ENCODE data around the gene FANK1.
"Not testable (repeated sequence)": the region's sequence is repeated elsewhere in the genome, so short reads cannot be mapped to it uniquely, and the experiment has no call there.

The FANK1 gene

GRCh38 chr10:125933693-125934092 lies 37.3 kb downstream of the FANK1 start:
- no peak for DNase-seq

- DNase-seq = no peak
Observed at GRCh38 chr10:125936331-125936730, 40.0 kb downstream of the FANK1 start.

DNA sequence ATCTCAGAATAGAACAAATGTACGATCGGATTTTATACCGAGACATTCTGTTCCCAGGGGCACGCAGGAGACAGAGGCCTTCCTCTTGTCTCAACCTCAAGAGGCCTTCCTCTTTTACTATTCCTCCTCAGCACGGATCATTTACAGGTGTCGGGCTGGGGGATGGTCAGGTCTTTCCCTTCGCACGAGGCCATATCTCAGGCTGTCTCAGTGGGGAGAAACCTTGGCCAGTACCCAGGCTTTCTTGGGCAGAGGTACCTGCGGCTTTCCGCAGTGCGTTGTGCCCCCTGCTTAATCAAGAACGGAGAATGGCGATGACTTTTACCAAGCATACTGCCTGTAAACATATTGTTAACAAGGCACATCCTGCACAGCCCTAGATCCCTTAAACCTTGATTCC lies 44.2 kb downstream of the FANK1 start:
- DNase-seq = no peak

DNA sequence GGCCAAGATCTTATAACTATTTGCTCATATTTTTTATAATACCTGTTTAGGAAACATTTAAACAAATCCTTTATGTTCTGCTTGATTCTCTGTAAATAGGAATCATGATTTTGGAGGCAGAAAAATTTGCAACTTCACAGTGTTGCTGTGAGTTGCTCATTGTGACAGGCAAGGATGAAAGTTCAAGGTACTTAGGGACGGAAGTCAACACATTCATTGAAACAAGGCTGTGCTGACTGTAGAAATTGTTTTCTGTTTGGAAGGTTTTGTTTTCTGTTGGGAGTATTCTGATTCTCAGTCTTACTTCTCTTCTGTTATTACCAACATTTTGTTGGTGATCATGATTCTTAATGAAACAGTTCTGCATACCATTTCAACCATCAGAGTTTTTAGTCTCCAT lies 54.9 kb downstream of the FANK1 start:
- DNase-seq = no peak

- DNase-seq = no peak
Observed at GRCh38 chr10:125953778-125954385, 57.5 kb downstream of the FANK1 start.

GRCh38 chr10:125955766-125956165 lies 59.4 kb downstream of the FANK1 start:
- no peak for DNase-seq

DNA sequence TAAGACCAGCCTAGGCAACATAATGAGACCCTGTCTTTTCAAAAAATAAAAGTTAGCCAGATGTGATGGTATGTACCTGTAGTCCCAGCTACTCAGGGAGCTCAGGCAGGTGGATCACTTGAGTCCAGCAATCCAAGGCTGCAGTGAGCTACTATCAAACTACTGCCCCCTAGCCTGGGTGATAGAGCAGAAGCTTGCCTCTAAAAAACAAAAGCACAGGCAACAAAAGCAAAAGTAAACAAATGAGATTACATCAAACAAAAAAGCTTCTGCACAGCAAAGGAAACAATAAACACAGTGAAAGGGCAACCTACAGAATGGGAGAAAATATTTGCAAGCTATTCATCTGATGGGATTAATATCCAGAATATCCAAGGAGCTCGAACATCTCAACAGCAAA lies 65.4 kb downstream of the FANK1 start:
- no peak for DNase-seq

- DNase-seq = no peak
Observed at GRCh38 chr10:125962200-125962599, 65.8 kb downstream of the FANK1 start.

DNA sequence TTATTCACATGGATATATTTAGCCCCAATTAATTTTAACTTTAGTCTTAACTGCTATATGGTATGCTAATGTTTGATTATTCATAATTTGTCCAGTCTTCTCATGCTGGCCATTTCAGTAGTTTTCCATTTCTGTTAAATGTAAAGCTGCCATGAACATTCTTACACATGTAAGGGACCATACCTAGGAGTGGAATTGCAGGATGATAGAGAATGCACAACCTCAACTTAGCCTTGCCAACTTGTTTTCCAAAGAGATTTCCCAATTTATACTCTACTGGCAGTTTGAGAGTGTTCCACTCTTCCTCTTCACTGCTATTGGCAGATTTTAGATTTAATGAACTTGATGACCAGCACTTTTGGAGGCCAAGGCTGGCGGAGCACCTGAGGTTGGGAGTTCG lies 68.2 kb downstream of the FANK1 start:
- no peak for DNase-seq

DNA sequence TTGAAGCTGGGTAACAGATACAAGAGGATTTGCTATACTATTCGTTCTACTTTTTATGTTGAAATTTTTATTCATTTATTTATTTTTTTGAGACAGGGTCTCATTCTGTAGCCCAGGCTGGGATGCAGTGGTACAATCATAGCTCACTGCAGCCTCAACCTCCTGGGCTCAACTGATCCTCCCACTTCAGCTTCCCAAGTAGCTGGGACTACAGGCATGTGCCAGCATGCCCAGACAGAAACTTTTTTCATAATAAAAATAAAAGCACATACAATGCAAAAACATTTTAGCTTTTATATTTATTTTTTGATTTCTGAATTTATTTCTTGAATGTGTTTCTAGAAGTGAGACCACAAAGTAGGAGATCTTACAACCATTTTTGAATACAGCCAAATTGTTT lies 71.2 kb downstream of the FANK1 start:
- no peak for DNase-seq

DNA sequence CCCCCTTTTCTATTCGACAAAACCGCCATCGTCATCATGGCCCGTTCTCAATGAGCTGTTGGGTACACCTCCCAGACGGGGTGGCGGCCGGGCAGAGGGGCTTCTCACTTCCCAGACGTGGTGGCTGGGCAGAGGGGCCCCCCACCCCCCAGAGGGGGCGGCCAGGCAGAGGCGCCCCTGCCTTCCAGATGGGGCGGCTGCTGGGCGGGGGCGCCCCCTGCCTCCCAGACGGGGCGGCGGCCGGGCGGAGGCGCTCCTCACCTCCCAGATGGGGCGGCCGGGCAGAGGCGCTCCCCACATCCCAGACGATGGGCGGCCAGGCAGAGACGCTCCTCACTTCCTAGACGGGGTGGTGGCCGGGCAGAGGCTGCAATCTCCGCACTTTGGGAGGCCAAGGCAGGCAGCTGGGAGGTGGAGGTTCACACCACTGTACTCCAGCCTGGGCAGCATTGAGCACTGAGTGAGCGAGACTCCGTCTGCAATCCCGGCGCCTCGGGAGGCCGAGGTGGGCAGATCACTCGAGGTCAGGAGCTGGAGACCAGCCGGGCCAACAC lies 73.8 kb downstream of the FANK1 start:
- not testable (repeated sequence) for DNase-seq

GRCh38 chr10:125976960-125977605 lies 80.7 kb downstream of the FANK1 start:
- DNase-seq = no peak

DNA sequence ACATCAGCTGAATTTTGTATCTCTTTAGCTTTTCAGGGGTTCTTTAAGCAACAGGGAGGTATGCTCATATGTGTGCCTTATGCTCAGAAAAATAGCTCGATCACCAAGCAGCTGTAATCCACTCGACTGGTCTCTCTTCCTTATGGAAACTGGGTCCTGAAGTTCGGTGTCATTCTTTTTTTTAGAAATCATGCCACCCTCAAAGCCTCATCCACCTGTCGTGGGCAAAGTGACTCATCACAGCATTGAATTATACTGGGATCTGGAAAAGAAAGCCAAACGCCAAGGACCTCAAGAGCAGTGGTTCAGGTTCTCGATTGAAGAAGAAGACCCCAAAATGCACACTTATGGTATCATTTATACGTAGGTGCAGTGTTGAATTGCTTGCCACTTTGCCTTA lies 83.6 kb downstream of the FANK1 start:
- DNase-seq = no peak

- no peak for DNase-seq
Observed at GRCh38 chr10:125980521-125981035, 84.2 kb downstream of the FANK1 start.

DNA sequence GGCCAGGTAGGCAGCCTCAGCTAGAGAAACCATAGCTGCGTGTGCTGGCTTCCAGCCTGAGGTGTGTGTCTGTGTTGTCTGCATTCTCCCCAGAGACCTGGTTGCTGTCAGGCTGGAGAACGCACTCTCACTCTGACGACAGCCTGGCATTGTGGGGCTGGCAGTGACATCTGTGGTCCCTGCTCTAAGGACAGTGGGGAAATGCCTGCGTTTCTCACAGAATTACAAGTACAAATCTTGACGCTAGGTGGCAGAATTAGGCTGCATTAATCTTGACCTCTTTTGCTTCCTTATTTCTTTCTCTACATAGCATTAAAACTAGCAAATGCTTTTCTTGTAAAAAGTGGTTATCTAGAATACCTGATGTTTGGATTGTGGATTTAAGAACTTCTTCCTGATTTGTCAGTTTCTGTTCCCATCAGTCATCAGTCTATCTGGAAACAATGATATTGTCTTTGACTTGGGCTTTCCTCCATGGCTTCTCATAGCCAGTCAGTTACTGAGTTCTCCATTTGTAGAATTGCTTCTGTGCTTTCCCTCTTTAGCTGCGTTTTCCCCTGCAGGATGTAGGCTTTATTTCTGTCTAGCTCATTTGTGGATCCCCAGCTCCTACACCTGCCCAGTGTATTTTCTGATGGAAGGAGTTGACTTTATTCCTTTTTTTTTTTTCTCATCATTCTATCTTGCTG lies 86.0 kb downstream of the FANK1 start:
- DNase-seq = peak in 1 of 2 experiments; percentile 18

- DNase-seq = no peak
Observed at GRCh38 chr10:125983161-125983560, 86.8 kb downstream of the FANK1 start.

GRCh38 chr10:125983656-125984055 lies 87.3 kb downstream of the FANK1 start:
- no peak for DNase-seq

DNA sequence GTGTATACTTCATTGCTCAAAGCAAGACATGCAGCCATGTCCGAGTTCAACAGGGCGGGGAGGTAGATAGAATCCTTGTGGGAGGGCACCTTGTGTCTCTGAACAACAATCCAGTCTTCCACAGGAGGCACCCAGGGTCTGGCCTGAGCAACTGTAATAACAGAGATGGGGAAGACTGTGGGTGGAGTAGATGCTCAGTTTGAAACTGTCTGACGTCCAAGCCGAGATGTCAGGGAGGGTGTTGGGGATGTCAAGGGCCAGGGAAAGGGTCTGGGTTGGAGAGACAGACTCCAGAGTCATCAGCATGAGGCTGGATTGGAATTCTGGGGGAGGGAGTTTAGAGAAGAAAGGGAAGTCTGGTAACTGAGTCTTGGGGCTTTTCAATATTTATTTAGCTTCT lies 88.0 kb downstream of the FANK1 start:
- DNase-seq = no peak

- no peak for DNase-seq
Observed at GRCh38 chr10:125984865-125985495, 88.6 kb downstream of the FANK1 start.

GRCh38 chr10:125985557-125986240 lies 89.3 kb downstream of the FANK1 start:
- no peak for DNase-seq

GRCh38 chr10:125989791-125990190 lies 93.4 kb downstream of the FANK1 start:
- no peak for DNase-seq

DNA sequence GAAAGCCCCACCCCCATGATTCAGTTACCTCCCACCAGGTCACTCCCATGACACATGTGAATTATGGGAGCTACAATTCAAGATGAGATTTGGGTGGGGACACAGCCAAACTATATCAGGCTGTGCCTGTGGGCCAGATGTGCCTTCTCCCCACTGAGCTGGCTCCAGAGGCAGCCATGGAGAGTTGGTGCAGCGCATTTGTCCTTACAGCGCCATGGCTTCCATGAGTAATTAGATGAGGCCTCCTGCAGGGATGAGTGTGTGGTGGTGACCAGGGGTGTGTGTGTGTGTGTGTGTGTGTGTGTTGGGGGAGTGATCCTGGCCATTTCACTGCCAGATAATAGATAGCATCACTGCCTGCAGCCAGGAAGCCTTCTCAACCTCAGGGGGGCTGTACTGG lies 94.6 kb downstream of the FANK1 start:
- DNase-seq = no peak

GRCh38 chr10:125991392-125991791 lies 95.0 kb downstream of the FANK1 start:
- DNase-seq = no peak
